Measurements from ENCODE around the gene ADGRE3. TPM values are rescaled to one million over a fixed set of nuclear protein-coding genes. Genes with fewer than 3 reads are reported as not detected.

Gene ADGRE3
- total and polyA plus RNA-seq, 10 donors: 0.05 to 16.3 (median 2.4) TPM

- H3K36me3 ChIP-seq: peaks cover 6 to 100% (median 96%) of the 10 kb centered on the region in 6 donors
- intact Hi-C loops (cut with DNase I; ENCODE audit: low total_unique reads): no loop called here
- peaks cover 0 to 10% (median 0%) of the 10 kb centered on the region in 8 donors for H3K9me3 ChIP-seq
- no peaks in the 10 kb centered on the region for H3K27me3 ChIP-seq (replicated peaks in 1 of 7)
- no peak for DNase-seq
- no peak for TF ChIP-seq POLR2AphosphoS5 (IDR thresholded peaks at IDR 0.05)
- no peak for TF ChIP-seq POLR2A (IDR thresholded peaks at IDR 0.05)
- TF ChIP-seq, protein P1, sequence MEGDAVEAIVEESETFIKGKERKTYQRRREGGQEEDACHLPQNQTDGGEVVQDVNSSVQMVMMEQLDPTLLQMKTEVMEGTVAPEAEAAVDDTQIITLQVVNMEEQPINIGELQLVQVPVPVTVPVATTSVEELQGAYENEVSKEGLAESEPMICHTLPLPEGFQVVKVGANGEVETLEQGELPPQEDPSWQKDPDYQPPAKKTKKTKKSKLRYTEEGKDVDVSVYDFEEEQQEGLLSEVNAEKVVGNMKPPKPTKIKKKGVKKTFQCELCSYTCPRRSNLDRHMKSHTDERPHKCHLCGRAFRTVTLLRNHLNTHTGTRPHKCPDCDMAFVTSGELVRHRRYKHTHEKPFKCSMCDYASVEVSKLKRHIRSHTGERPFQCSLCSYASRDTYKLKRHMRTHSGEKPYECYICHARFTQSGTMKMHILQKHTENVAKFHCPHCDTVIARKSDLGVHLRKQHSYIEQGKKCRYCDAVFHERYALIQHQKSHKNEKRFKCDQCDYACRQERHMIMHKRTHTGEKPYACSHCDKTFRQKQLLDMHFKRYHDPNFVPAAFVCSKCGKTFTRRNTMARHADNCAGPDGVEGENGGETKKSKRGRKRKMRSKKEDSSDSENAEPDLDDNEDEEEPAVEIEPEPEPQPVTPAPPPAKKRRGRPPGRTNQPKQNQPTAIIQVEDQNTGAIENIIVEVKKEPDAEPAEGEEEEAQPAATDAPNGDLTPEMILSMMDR (IDR thresholded peaks at IDR 0.05 in 8 of 11, conservative IDR thresholded peaks at IDR 0.05 in 3 of 11): no peak
- 80 to 90% (median 81%) methylated on average over 8 of the region's 8 CpGs for WGBS, 5 donors
- no peak overlapping the region for H3K4me3 ChIP-seq
- no peaks in the 10 kb centered on the region for H3K4me1 ChIP-seq
- H3K27ac ChIP-seq: no peak overlapping the region
Measured at GRCh38 chr19:14699641-14700040, 25.0 kb upstream of the ADGRE3 start.

GRCh38 chr19:14695471-14695870 is 20.8 kb upstream of the ADGRE3 start:
- DNase-seq: no peak
- Histone ChIP-seq H3K27ac (no peak overlapping the region), H3K27me3 (replicated peaks in 1 of 7) (no peaks in the 10 kb centered on the region), H3K9me3 (no peaks in the 10 kb centered on the region), H3K36me3 (peaks cover 3 to 74% (median 66%) of the 10 kb centered on the region in 6 donors), H3K4me1 (peaks cover 6 to 29% (median 10%) of the 10 kb centered on the region in 6 donors), H3K4me3 (no peak overlapping the region)
- TF ChIP-seq POLR2A (IDR thresholded peaks at IDR 0.05) (no peak), POLR2AphosphoS5 (IDR thresholded peaks at IDR 0.05) (no peak)
- TF ChIP-seq, protein P1 (IDR thresholded peaks at IDR 0.05 in 8 of 11, conservative IDR thresholded peaks at IDR 0.05 in 3 of 11): no peak
- intact Hi-C loops (cut with DNase I; ENCODE audit: low total_unique reads): no loop called here
- WGBS, 5 donors: 94 to 99% (median 95%) methylated on average over 5 of the region's 5 CpGs

GRCh38 chr19:14694641-14695266 is 20.1 kb upstream of the ADGRE3 start:
- WGBS, 5 donors: 89 to 94% (median 91%) methylated on average over 12 to 13 of the region's 13 CpGs
- DNase-seq: no peak
- H3K27ac ChIP-seq: no peak overlapping the region
- H3K4me3 ChIP-seq: no peak overlapping the region
- H3K9me3 ChIP-seq: no peaks in the 10 kb centered on the region
- TF ChIP-seq POLR2AphosphoS5 (IDR thresholded peaks at IDR 0.05) (no peak), POLR2A (IDR thresholded peaks at IDR 0.05) (no peak)
- TF ChIP-seq, protein P1 (IDR thresholded peaks at IDR 0.05 in 8 of 11, conservative IDR thresholded peaks at IDR 0.05 in 3 of 11): no peak
- intact Hi-C loops (cut with DNase I; ENCODE audit: low total_unique reads): no loop called here
- no peaks in the 10 kb centered on the region for H3K27me3 ChIP-seq (replicated peaks in 1 of 7)
- peaks cover 3 to 67% (median 59%) of the 10 kb centered on the region in 6 donors for H3K36me3 ChIP-seq
- peaks cover 6 to 33% (median 13%) of the 10 kb centered on the region in 6 donors for H3K4me1 ChIP-seq
